ENCODE data around the gene MTHFD2L. TPM values are rescaled to one million over a fixed set of nuclear protein-coding genes. Genes with fewer than 3 reads are reported as not detected.

Gene MTHFD2L
- total and polyA plus RNA-seq, 2 donors (not counting 3 experiments of a cell fraction or from before 2014, with no cell fraction given), result 6.9 to 15.2 TPM

GRCh38 chr4:74294681-74295080, 136.8 kb downstream of the MTHFD2L start:
- H3K36me3 ChIP-seq (ENCODE audit: control insufficient read depth in 2 of 2, extremely low read depth in 1 of 2, insufficient read depth in 2 of 2, low read length in 2 of 2), result no peaks in the 10 kb centered on the region
- H4K20me1 ChIP-seq (replicated peaks; ENCODE audit: control insufficient read depth, extremely low read depth, insufficient read depth, low read length), result no peaks in the 10 kb centered on the region
- dilution Hi-C loops (cut with MboI; ENCODE audit: extremely low pct_ligation_motif_present, low sequenced_read_pairs), result no loop called here
- H3K27ac ChIP-seq (ENCODE audit: insufficient read depth, low read depth, low read length), result no peak overlapping the region
- POLR2A ChIA-PET, result no interaction called here
- H3K9me1 ChIP-seq (replicated peaks; ENCODE audit: control insufficient read depth, extremely low read depth, insufficient read depth, low read length), result no peaks in the 10 kb centered on the region
- CTCF ChIA-PET, result no interaction called here
- no peak for DNase-seq (ENCODE audit: low read depth, low spot score)
- H3K9ac ChIP-seq (replicated peaks; ENCODE audit: extremely low read depth, insufficient read depth, low read length), result no peak overlapping the region
- H3K79me2 ChIP-seq (ENCODE audit: control insufficient read depth, insufficient read depth, low read length), result no peaks in the 10 kb centered on the region
- H3K27me3 ChIP-seq (ENCODE audit: control insufficient read depth in 2 of 2, insufficient read depth in 2 of 2, low read length in 2 of 2), result no peaks in the 10 kb centered on the region
- BruUV-seq (replicated peaks), result no TSS peak
- intact Hi-C loops (cut with micrococcal nuclease), result no loop called here
- TF ChIP-seq MYC (IDR thresholded peaks at IDR 0.05; ENCODE audit: low read depth, low read length), result no peak
- TF ChIP-seq EZH2 (IDR thresholded peaks at IDR 0.05; ENCODE audit: borderline replicate concordance, low read depth, low read length, severe bottlenecking), result no peak
- TF ChIP-seq GATA2 (IDR thresholded peaks at IDR 0.05; ENCODE audit: insufficient read depth, insufficient read length, low read depth, low read length), result no peak
- TF ChIP-seq FOS (IDR thresholded peaks at IDR 0.05; ENCODE audit: borderline replicate concordance, insufficient read depth, low read length), result no peak
- no peak for TF ChIP-seq CTCF (IDR thresholded peaks at IDR 0.05; ENCODE audit: extremely low read depth in 1 of 2, insufficient read depth in 1 of 2, low read depth in 1 of 2, low read length in 2 of 2)
- TF ChIP-seq POLR2AphosphoS5 (IDR thresholded peaks at IDR 0.05; ENCODE audit: insufficient read depth, low read depth, low read length), result no peak
- H3K9me3 ChIP-seq (replicated peaks; ENCODE audit: control insufficient read depth, insufficient read depth, low read length), result no peaks in the 10 kb centered on the region
- no peak overlapping the region for H3K4me2 ChIP-seq (ENCODE audit: insufficient read depth, low read length)
- no peak overlapping the region for H3K4me3 ChIP-seq (replicated peaks in 1 of 3; ENCODE audit: insufficient read depth in 1 of 3, low read depth in 1 of 3, low read length in 3 of 3)
- FAIRE-seq, result no peak
- H2AFZ ChIP-seq (ENCODE audit: low read depth, low read length), result no peak overlapping the region
- no peaks in the 10 kb centered on the region for H3K4me1 ChIP-seq (ENCODE audit: control insufficient read depth, extremely low read depth, insufficient read depth, low read length)

- TF ChIP-seq MYC (IDR thresholded peaks at IDR 0.05; ENCODE audit: low read depth, low read length) (no peak), MAX (IDR thresholded peaks at IDR 0.05; ENCODE audit: insufficient read depth, insufficient read length) (no peak), EZH2 (IDR thresholded peaks at IDR 0.05; ENCODE audit: borderline replicate concordance, low read depth, low read length, severe bottlenecking) (no peak), GATA2 (IDR thresholded peaks at IDR 0.05; ENCODE audit: insufficient read depth, insufficient read length, low read depth, low read length) (no peak), FOS (IDR thresholded peaks at IDR 0.05; ENCODE audit: borderline replicate concordance, insufficient read depth, low read length) (no peak), POLR2AphosphoS5 (IDR thresholded peaks at IDR 0.05; ENCODE audit: insufficient read depth, low read depth, low read length) (no peak), POLR2A (IDR thresholded peaks at IDR 0.05; ENCODE audit: low read depth, low read length) (no peak), CTCF (IDR thresholded peaks at IDR 0.05; ENCODE audit: extremely low read depth in 1 of 2, insufficient read depth in 1 of 2, low read depth in 1 of 2, low read length in 2 of 2) (no peak), JUN (IDR thresholded peaks at IDR 0.05; ENCODE audit: borderline replicate concordance, insufficient read depth, insufficient read length, low read depth) (no peak)
- no peaks in the 10 kb centered on the region for H3K79me2 ChIP-seq (ENCODE audit: control insufficient read depth, insufficient read depth, low read length)
- no peak overlapping the region for H3K4me3 ChIP-seq (replicated peaks in 1 of 3; ENCODE audit: insufficient read depth in 1 of 3, low read depth in 1 of 3, low read length in 3 of 3)
- H3K4me2 ChIP-seq (ENCODE audit: insufficient read depth, low read length), result no peak overlapping the region
- DNase-seq (ENCODE audit: low read depth, low spot score), result no peak
- ChIA-PET POLR2A (no interaction called here), CTCF (no interaction called here)
- H3K9me3 ChIP-seq (replicated peaks; ENCODE audit: control insufficient read depth, insufficient read depth, low read length), result no peaks in the 10 kb centered on the region
- no peak for FAIRE-seq
- H3K36me3 ChIP-seq (ENCODE audit: control insufficient read depth in 2 of 2, extremely low read depth in 1 of 2, insufficient read depth in 2 of 2, low read length in 2 of 2), result no peaks in the 10 kb centered on the region
- no peak overlapping the region for H2AFZ ChIP-seq (ENCODE audit: low read depth, low read length)
- no peaks in the 10 kb centered on the region for H3K27me3 ChIP-seq (ENCODE audit: control insufficient read depth in 2 of 2, insufficient read depth in 2 of 2, low read length in 2 of 2)
- H3K9ac ChIP-seq (replicated peaks; ENCODE audit: extremely low read depth, insufficient read depth, low read length), result no peak overlapping the region
- H4K20me1 ChIP-seq (replicated peaks; ENCODE audit: control insufficient read depth, extremely low read depth, insufficient read depth, low read length), result no peaks in the 10 kb centered on the region
- dilution Hi-C loops (cut with MboI; ENCODE audit: extremely low pct_ligation_motif_present, low sequenced_read_pairs), result no loop called here
- no peaks in the 10 kb centered on the region for H3K9me1 ChIP-seq (replicated peaks; ENCODE audit: control insufficient read depth, extremely low read depth, insufficient read depth, low read length)
- BruUV-seq (replicated peaks), result no TSS peak
- intact Hi-C loops (cut with micrococcal nuclease), result no loop called here
- H3K27ac ChIP-seq (ENCODE audit: insufficient read depth, low read depth, low read length), result no peak overlapping the region
- no peaks in the 10 kb centered on the region for H3K4me1 ChIP-seq (ENCODE audit: control insufficient read depth, extremely low read depth, insufficient read depth, low read length)
Observed at GRCh38 chr4:74297539-74297938, 139.6 kb downstream of the MTHFD2L start.
